ENCODE results near the gene ABCG4.
"Not testable (repeated sequence)": the region's sequence is repeated elsewhere in the genome, so short reads cannot be mapped to it uniquely, and the experiment has no call there.

The ABCG4 gene

GRCh38 chr11:119184399-119184798 lies 35.5 kb downstream of the ABCG4 start:
- not testable (repeated sequence) for DNase-seq (ENCODE audit: low read depth)

- no peak for DNase-seq (ENCODE audit: low read depth)
Observed at GRCh38 chr11:119185981-119186634, 37.3 kb downstream of the ABCG4 start.

- no peak for DNase-seq (ENCODE audit: low read depth)
Observed at GRCh38 chr11:119187123-119187892, 38.5 kb downstream of the ABCG4 start.

- DNase-seq (ENCODE audit: low read depth), result no peak
Observed at GRCh38 chr11:119188067-119188466, 39.2 kb downstream of the ABCG4 start.

GRCh38 chr11:119188887-119189286 lies 40.0 kb downstream of the ABCG4 start:
- no peak for DNase-seq (ENCODE audit: low read depth)

GRCh38 chr11:119189393-119189792 lies 40.5 kb downstream of the ABCG4 start:
- DNase-seq (ENCODE audit: low read depth), result no peak

GRCh38 chr11:119190531-119190930 lies 41.7 kb downstream of the ABCG4 start:
- no peak for DNase-seq (ENCODE audit: low read depth)

- DNase-seq (ENCODE audit: low read depth), result not testable (repeated sequence)
Observed at GRCh38 chr11:119191265-119191664, 42.4 kb downstream of the ABCG4 start.

GRCh38 chr11:119192111-119192510 lies 43.3 kb downstream of the ABCG4 start:
- no peak for DNase-seq (ENCODE audit: low read depth)

- DNase-seq (ENCODE audit: low read depth), result no peak
Observed at GRCh38 chr11:119193001-119193400, 44.1 kb downstream of the ABCG4 start.

GRCh38 chr11:119193626-119194025 lies 44.8 kb downstream of the ABCG4 start:
- no peak for DNase-seq (ENCODE audit: low read depth)

- DNase-seq (ENCODE audit: low read depth), result no peak
Observed at GRCh38 chr11:119194811-119195440, 46.1 kb downstream of the ABCG4 start.

- DNase-seq (ENCODE audit: low read depth), result no peak
Observed at GRCh38 chr11:119195680-119196079, 46.8 kb downstream of the ABCG4 start.

- DNase-seq (ENCODE audit: low read depth), result peak; percentile 64
Observed at GRCh38 chr11:119196833-119197483, 48.1 kb downstream of the ABCG4 start.

GRCh38 chr11:119198925-119199324 lies 50.1 kb downstream of the ABCG4 start:
- no peak for DNase-seq (ENCODE audit: low read depth)

GRCh38 chr11:119201236-119201635 lies 52.4 kb downstream of the ABCG4 start:
- DNase-seq (ENCODE audit: low read depth), result not testable (repeated sequence)

- DNase-seq (ENCODE audit: low read depth), result no peak
Observed at GRCh38 chr11:119202554-119202953, 53.7 kb downstream of the ABCG4 start.

- DNase-seq (ENCODE audit: low read depth), result no peak
Observed at GRCh38 chr11:119204066-119204465, 55.2 kb downstream of the ABCG4 start.

- no peak for DNase-seq (ENCODE audit: low read depth)
Observed at GRCh38 chr11:119205080-119205479, 56.2 kb downstream of the ABCG4 start.

GRCh38 chr11:119205574-119206510 lies 57.0 kb downstream of the ABCG4 start, which contains the start of gene CBL:
Gene CBL (plus strand): TSS chr11:119206339. CDS start chr11:119206418, 79 bp downstream.
- peak; percentile 96 for DNase-seq (ENCODE audit: low read depth)

All from stimulated activated CD8-positive, alpha-beta memory T cell treated with anti-CD3 and anti-CD28 coated beads, Interleukin-12 subunit alpha, Interleukin-12 subunit beta, amount 100 ng/mL, for 1 hour (primary cell).